ENCODE results near the gene KIRREL1. TPM values are rescaled to one million over a fixed set of nuclear protein-coding genes. Genes with fewer than 3 reads are reported as not detected.

The KIRREL1 gene
- 96.8 and 96.9 TPM in 2 replicates for total RNA-seq (ENCODE audit: low replicate concordance)

GRCh38 chr1:157993147-157993917 is at the start of gene KIRREL1:
Gene KIRREL1 (plus strand): TSS chr1:157993645. CDS start chr1:157993677, 32 bp downstream.
- peak within 1 kb of the TSS; percentile 90 for H3K4me3 ChIP-seq (ENCODE audit: low read depth, low read length)
- peak; percentile 71 for DNase-seq (ENCODE audit: low read depth)
- no peak for TF ChIP-seq CTCF (IDR thresholded peaks at IDR 0.05; ENCODE audit: insufficient read depth, low read length)

DNA sequence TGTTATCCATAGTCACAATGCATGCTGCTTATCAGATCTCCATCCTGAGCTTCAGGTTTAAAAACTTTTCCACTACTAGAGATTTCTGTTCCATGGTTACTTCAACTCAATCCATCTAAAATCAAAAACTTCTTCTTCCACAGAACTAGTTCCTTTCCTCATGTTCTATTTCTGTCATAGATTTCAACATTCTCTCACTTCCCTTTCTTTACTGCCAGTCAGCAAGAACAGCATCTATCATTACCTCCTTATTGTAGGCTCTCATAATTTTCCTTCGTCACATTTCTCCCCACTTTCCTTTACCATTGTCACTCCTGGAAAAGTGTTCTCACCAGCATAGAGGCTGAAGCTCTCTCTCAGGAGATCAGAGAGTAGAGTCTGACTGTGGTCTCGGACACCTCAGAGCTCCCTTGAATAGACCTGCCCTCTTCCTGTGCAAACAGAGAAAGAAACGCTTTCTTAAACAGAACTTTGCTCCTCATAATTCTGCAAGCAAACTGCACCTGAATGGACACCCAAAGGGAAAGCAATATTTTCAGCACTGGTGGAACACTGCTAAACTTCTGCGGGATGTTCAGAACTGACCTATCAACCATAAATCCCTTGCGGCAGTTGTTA is 48.7 kb upstream of the KIRREL1 start:
- no peak overlapping the region for H3K4me3 ChIP-seq (ENCODE audit: low read depth, low read length)
- TF ChIP-seq CTCF (IDR thresholded peaks at IDR 0.05; ENCODE audit: insufficient read depth, low read length) = no peak
- no peak for DNase-seq (ENCODE audit: low read depth)

DNA sequence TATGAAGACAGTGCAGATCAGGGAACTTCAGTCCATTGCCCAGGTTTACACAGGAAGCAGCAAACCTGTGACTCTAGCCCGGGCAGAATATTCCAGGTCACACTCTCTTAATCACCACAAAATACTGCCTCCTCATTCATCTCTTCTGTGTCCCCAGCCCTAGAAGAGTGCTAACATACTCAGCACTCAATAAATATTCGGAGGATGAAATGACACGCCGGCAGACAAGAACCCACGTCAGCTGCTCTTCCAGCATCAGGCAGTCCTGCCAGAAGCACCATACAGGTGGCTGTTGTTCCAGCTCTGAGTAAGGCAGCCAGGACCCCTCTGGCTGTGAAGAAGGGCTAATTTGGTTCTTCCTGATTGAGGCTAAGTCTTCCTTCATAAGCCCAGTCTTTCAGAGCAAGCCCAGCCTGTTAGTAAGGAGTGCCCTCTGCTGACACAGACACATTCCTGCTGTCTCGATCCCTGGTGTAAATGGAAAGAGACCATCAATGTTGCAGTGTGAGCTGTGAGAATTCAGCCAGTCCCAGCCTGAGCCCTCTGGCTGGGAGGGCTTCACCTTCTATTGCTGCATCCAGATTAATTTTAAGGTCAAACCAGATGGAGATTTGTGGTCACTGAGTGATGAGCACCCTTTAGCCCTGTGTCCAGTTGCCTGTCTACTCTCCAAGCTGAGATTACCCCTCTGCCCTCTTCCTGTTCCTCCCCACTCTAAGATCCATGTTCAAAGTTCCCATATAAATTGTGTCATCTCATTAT is 45.0 kb upstream of the KIRREL1 start:
- peak; percentile 50 for DNase-seq (ENCODE audit: low read depth)
- peak; percentile 50 for TF ChIP-seq CTCF (IDR thresholded peaks at IDR 0.05; ENCODE audit: insufficient read depth, low read length)
- no peak overlapping the region for H3K4me3 ChIP-seq (ENCODE audit: low read depth, low read length)

GRCh38 chr1:157949074-157949354 is 44.4 kb upstream of the KIRREL1 start:
- no peak for TF ChIP-seq CTCF (IDR thresholded peaks at IDR 0.05; ENCODE audit: insufficient read depth, low read length)
- DNase-seq (ENCODE audit: low read depth) = no peak
- H3K4me3 ChIP-seq (ENCODE audit: low read depth, low read length) = no peak overlapping the region

- no peak overlapping the region for H3K4me3 ChIP-seq (ENCODE audit: low read depth, low read length)
- no peak for TF ChIP-seq CTCF (IDR thresholded peaks at IDR 0.05; ENCODE audit: insufficient read depth, low read length)
- no peak for DNase-seq (ENCODE audit: low read depth)
These were observed 42.2 kb upstream of the KIRREL1 start for GRCh38 chr1:157951230-157951629.

DNA sequence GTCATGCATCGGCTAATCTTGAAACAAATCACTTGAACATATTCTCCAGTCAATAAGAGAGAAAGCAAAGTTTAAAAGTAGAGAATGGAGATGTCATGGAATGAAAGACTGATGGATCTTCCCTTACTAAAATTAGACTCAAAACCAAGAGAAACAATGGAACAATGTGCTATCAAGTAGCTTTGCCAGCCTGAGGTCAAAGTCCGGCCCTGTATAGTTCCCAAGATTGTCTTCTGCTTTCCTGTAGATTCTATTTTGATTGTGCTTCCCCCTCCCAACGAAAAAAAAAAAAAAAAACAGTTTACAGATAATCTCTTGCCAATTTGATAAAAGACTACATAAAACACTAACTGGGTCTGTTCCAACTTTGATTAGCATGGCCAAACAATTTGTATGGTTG is 40.8 kb upstream of the KIRREL1 start:
- no peak for TF ChIP-seq CTCF (IDR thresholded peaks at IDR 0.05; ENCODE audit: insufficient read depth, low read length)
- H3K4me3 ChIP-seq (ENCODE audit: low read depth, low read length) = no peak overlapping the region
- DNase-seq (ENCODE audit: low read depth) = no peak
